GM18867 (cell line): ENCODE data around the gene PNPO.
"Not testable (repeated sequence)": the region's sequence is repeated elsewhere in the genome, so short reads cannot be mapped to it uniquely, and the experiment has no call there.

Source experiments
- ATAC-seq: cut with Tn5 transposase; IDR thresholded peaks from one replicate; pipeline ENCODE4 v1.9.1; 2021; ENCODE audit warnings: mild to moderate bottlenecking, moderate library complexity; ENCODE audit not compliant: unreplicated experiment

Gene PNPO

DNA sequence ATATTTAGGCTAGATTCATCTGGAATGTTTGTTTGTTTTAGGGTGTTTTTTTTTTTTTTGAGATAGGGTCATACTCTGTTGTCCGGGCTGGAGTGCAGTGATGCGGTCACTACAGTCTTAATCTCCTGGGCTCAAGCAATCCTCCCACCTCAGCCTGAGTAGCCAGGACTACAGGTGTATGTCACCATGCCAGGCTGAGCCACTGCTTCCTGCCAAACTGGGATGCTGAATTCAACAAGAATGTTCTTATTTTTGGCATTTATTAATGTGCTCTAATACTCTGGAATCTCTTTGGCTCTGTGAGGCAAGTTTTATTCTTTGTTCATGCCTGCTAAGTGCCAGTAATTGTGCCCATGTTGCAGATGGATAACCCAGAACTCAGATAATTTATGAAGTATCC lies 23.8 kb upstream of the PNPO start:
- ATAC-seq, result no peak

GRCh38 chr17:47918006-47918405 lies 23.4 kb upstream of the PNPO start:
- ATAC-seq, result no peak

GRCh38 chr17:47918991-47919390 lies 22.4 kb upstream of the PNPO start:
- ATAC-seq, result no peak

DNA sequence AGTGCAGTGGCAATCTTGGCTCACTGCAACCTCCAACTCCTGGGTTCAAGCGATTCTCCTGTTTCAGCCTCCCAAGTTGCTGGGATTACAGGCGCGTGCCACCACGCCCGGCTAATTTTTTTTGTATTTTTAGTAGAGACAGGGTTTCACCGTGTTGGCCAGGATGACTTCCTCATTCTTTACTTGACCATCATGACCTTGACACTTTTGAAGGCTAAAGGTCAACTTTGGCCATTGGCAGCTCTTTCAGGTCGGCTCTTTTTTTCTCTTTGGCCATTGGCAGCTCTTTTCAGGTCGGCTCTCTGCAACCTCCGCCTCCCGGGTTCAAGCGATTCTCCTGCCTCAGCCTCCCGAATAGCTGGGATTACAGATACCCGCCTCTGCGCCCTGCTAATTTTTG lies 21.5 kb upstream of the PNPO start:
- not testable (repeated sequence) for ATAC-seq

- no peak for ATAC-seq
Observed at GRCh38 chr17:47924785-47925677, 16.3 kb upstream of the PNPO start.

DNA sequence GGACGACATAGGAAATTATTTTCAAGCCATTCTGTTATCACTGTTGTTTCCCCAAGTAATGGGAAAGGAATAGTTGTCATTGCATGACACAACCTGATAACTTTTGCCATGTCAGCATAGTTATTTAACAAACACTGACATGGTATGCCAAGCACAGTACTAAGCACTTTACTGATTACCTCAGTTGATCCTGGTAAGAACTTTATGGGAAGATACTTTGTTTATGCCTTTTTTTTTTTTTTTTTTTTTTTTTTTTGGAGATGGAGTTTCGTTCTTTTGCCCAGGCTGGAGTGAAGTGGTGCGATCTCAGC lies 15.7 kb upstream of the PNPO start:
- ATAC-seq, result no peak

DNA sequence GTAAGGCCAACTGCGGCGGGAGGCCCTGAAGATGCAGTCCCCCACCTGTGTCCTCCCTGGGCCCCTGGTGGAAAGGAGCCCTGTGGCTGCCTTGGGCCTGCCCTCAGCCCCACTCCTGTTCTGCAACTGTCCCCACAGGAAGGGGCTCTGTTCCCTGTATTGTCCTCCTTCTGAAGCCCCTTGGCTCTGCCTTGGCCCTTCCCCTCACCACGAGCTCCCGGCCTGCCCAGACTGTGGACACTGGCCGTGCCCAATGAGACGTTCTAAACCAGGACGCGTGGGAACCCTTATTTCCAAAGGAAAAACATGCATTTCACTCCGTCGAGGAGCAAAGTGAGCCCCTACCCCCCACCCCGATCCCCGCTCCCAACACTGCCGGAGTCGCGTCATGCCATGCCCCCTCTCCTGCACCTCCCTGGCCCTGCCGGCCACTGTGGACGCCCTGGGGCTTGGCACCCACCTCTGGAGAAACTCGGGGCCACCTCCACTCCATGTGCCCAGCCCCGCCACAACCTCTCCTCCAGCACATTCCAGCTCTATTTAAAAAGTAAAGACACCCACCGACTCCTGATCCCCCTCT lies 13.5 kb upstream of the PNPO start:
- ATAC-seq, result no peak

- ATAC-seq, result no peak
Observed at GRCh38 chr17:47928415-47928814, 13.0 kb upstream of the PNPO start.

GRCh38 chr17:47929218-47930000 lies 12.0 kb upstream of the PNPO start:
- ATAC-seq, result no peak

DNA sequence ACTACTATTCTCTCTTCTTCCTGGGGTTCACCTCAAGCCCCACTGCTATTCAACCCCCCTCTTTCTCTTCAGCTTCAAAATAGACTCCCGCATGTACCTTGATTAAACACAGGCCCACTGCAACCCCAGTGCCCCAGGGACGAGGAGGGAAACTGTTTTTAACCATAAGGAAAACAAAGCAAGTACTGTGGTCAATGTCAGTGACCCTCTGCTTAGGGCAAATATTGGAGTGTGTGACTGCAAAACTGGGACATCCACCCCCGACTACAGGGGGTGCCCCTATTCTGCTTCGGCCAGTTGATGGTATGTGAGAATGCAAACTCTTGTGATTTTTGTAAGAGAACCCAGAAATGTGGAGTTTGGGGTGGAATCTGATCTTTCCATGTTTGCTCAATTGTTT lies 9.5 kb upstream of the PNPO start:
- no peak for ATAC-seq

DNA sequence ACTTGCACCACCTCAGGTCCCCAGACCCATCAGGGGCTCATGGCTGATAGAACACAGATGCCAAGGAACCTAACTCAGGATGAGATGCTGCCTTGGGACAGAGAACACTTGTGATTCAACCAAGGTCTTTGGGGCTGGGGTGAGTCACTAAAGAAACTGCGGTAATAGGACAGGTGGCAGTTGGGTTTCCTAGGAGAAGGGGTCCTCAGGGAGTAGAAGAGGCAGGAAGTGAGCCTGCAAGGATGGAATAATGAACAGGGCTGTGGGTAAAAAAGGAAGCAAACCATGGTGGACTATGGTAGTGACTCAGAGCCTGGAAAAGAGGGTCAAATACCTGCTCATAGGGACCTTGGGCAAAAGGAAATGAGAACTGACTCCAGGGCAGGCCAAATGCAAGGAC lies 6.5 kb upstream of the PNPO start:
- ATAC-seq, result no peak

- ATAC-seq, result not testable (repeated sequence)
Observed at GRCh38 chr17:47935468-47935867, 5.9 kb upstream of the PNPO start.

DNA sequence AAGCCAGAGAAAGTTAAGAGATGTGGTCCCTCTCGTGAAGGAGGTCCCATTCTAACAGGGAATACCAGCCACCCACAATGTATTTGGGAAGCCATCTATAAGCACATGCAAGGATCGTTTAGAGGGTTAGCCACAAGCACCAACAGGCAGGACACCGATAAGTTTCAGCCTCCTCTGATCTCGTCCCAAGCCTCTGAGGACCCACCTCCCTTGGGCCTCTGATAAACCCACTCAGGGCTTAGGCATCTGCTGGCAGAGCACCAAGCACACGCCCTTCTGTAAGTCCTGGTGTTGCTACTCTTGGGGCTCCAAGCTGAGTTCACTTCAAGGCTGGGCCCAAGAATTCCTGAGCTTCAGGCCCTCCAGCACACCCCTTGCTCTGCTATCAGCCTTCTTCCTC lies 5.4 kb upstream of the PNPO start:
- ATAC-seq, result no peak

DNA sequence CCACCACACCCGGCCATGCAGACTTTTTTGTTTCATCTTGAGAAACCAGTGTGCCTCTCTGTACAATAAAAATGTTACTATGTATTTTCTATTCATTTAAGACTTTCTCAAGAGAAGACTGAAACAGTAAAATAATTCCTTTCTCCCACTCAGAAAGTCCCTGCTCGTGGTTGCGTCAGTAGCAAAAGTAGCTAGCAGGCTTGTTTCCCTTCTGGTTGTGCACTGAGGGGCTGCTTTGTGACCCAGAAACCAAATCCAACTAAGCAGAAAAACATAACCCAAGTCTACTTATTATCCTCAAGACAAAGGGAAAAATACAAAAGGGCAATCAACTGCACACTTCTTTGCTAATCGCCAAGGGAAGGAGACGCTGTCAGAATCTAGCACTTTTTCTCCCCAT lies 3.4 kb upstream of the PNPO start:
- ATAC-seq, result no peak

- no peak for ATAC-seq
Observed at GRCh38 chr17:47942096-47942510, 732 bp downstream of the PNPO start.

- ATAC-seq, result no peak
Observed at GRCh38 chr17:47942568-47942967, 1.2 kb downstream of the PNPO start.

DNA sequence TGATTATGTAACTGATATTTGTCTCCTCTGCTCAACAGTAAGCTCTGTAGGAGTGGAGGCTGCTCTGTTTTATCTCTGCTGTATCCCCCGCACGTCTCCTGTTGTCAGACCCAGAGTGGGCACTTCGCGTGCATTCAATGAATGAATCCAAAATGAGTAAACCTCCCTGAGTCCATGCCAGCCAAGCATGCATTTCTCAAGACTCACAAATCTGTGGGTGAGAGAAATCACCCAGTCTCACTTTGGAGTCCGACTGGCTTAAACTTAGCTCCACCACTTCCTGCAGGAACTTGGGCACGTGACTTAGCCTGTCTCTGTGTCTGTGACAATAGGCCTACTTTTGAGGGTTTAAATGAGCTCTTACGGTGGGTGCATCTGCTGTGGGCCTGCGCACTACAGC lies 3.7 kb downstream of the PNPO start:
- no peak for ATAC-seq

DNA sequence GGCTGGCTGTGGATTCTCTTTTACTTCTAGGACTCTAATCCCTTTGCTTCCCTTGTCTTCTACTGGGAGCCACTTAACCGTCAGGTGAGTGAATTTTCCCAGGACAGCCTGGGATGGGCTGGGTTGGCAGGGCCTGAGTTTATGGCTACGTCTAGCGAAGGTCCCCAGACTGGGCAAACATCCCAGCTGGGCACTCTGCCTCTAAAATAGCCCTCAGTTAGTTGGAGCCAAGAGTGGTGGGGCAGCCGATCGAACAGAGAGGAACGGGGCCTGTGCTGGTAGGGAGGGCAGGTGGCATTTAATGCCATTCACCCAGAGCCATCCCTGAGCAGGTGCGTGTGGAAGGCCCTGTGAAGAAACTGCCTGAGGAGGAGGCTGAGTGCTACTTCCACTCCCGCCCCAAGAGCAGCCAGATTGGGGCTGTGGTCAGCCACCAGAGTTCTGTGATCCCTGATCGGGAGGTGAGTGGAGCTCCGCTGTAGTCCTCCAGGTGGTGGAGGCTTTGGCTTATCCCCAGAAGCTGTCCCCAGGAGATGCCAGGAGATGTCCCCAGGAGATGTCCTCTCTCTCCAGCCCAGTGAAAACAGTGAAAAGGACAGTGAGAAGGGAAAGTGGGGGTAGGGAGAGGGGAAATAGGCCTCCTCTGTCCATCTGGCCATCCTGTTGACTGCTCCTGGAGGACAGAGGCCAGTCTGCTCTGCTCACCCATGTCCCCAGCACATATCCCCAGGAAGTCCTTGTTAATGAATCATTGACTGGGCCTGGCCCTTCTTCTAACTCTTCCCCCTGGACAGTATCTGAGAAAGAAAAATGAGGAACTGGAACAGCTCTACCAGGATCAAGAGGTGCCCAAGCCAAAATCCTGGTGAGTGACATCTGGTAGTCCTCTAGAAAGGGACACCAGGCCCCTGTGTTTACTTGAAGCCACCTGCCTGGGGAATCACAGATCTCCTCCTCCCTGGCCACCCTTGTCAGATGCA lies 4.4 kb downstream of the PNPO start:
- no peak for ATAC-seq

DNA sequence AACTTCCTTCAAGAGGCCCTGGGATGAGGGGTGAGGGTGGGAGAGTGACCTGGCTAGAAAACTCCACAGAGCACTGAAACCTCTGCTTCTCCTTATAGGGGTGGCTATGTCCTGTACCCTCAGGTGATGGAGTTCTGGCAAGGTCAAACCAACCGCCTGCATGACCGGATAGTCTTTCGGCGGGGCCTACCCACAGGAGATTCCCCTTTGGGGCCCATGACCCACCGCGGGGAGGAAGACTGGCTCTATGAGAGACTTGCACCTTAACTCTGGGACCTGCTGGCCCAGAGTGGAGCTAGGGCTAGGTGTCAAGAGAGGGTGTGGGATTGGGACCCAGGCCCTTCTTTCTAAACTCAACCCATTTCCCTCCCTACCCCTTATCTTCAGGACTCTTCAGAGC lies 5.1 kb downstream of the PNPO start:
- ATAC-seq, result no peak

GRCh38 chr17:47946929-47947397 lies 5.6 kb downstream of the PNPO start:
- ATAC-seq, result peak; percentile 47
